Effector memory CD8-positive, alpha-beta T cell (primary cell): ENCODE data around the gene KRT10.

Experiments
- ATAC-seq: fragments of 150-1000 bp; cut with Tn5 transposase; replicated peaks from 2 replicates; pipeline ENCODE4 v1.10.0; 2021; ENCODE audit warnings: mild to moderate bottlenecking, moderate library complexity
- DNase-seq, 3 experiments: peaks; one replicate each; pipeline ENCODE4 v3.0.0; 2021
- H3K27ac Mint-ChIP-seq, 2 donors: one replicate each; pipeline ENCODE4 v1.8.0; 2022; ENCODE audit warnings: mild to moderate bottlenecking in 2 of 2, mixed read lengths in 2 of 2, moderate library complexity in 2 of 2
- H3K27me3 Mint-ChIP-seq, 2 donors: one replicate each; pipeline ENCODE4 v1.8.0; 2022; ENCODE audit warnings: mixed read lengths in 2 of 2
- H3K36me3 Mint-ChIP-seq: one replicate; pipeline ENCODE4 v1.8.0; 2022; ENCODE audit warnings: mild to moderate bottlenecking, moderate library complexity, mixed read lengths; ENCODE audit not compliant: insufficient read depth
- H3K4me1 Mint-ChIP-seq, 2 donors: one replicate each; pipeline ENCODE4 v1.8.0; 2022; ENCODE audit warnings: low read depth in 2 of 2, mixed read lengths in 2 of 2
- H3K4me3 Mint-ChIP-seq, 2 donors: one replicate each; pipeline ENCODE4 v1.8.0; 2022; ENCODE audit warnings: mild to moderate bottlenecking in 2 of 2, mixed read lengths in 2 of 2, moderate library complexity in 2 of 2
- H3K9me3 Mint-ChIP-seq, 2 donors: one replicate each; pipeline ENCODE4 v1.8.0; 2022; ENCODE audit warnings: mixed read lengths in 2 of 2

Gene KRT10

GRCh38 chr17:40782450-40782849 lies 40.0 kb downstream of the KRT10 start, which contains the start of gene KRT27:
KRT27 (minus strand) TSS chr17:40782550; CDS start chr17:40782493, 57 bp downstream.
- Mint-ChIP-seq H3K27me3 (peaks cover 60 to 73% of the 10 kb centered on the region in 2 donors), H3K27ac (no peak within 1 kb of the TSS), H3K4me3 (no peak within 1 kb of the TSS), H3K9me3 (no peaks in the 10 kb centered on the region), H3K36me3 (no peaks in the 10 kb centered on the region), H3K4me1 (no peaks in the 10 kb centered on the region)
- ATAC-seq (no peak), DNase-seq (no peak)

- Mint-ChIP-seq H3K27ac (no peak overlapping the region), H3K27me3 (peaks cover 73 to 92% of the 10 kb centered on the region in 2 donors), H3K4me1 (no peaks in the 10 kb centered on the region), H3K36me3 (no peaks in the 10 kb centered on the region), H3K4me3 (no peak overlapping the region), H3K9me3 (no peaks in the 10 kb centered on the region)
- DNase-seq (no peak), ATAC-seq (no peak)
Measured at GRCh38 chr17:40779181-40779909, 43.1 kb downstream of the KRT10 start.

- ATAC-seq (no peak), DNase-seq (no peak)
- Mint-ChIP-seq H3K36me3 (no peaks in the 10 kb centered on the region), H3K4me3 (no peak overlapping the region), H3K4me1 (no peaks in the 10 kb centered on the region), H3K27me3 (peaks cover 72 to 86% of the 10 kb centered on the region in 2 donors), H3K9me3 (no peaks in the 10 kb centered on the region), H3K27ac (no peak overlapping the region)
Measured at GRCh38 chr17:40778461-40778860, 44.0 kb downstream of the KRT10 start.

- peaks cover 68 to 82% of the 10 kb centered on the region in 2 donors for H3K27me3 Mint-ChIP-seq
- no peaks in the 10 kb centered on the region for H3K4me1 Mint-ChIP-seq
- H3K9me3 Mint-ChIP-seq = no peaks in the 10 kb centered on the region
- no peak for ATAC-seq
- H3K36me3 Mint-ChIP-seq = no peaks in the 10 kb centered on the region
- H3K4me3 Mint-ChIP-seq = no peak overlapping the region
- no peak overlapping the region for H3K27ac Mint-ChIP-seq
- DNase-seq = no peak
Measured at GRCh38 chr17:40777971-40778370, 44.4 kb downstream of the KRT10 start.

GRCh38 chr17:40777459-40777858 lies 45.0 kb downstream of the KRT10 start:
- H3K27me3 Mint-ChIP-seq = peaks cover 68 to 82% of the 10 kb centered on the region in 2 donors
- no peaks in the 10 kb centered on the region for H3K36me3 Mint-ChIP-seq
- H3K4me1 Mint-ChIP-seq = no peaks in the 10 kb centered on the region
- ATAC-seq = no peak
- H3K9me3 Mint-ChIP-seq = no peaks in the 10 kb centered on the region
- no peak overlapping the region for H3K4me3 Mint-ChIP-seq
- DNase-seq = no peak
- H3K27ac Mint-ChIP-seq = no peak overlapping the region

GRCh38 chr17:40775945-40776344 lies 46.5 kb downstream of the KRT10 start:
- ATAC-seq = no peak
- no peak for DNase-seq
- peaks cover 74 to 80% of the 10 kb centered on the region in 2 donors for H3K27me3 Mint-ChIP-seq
- no peaks in the 10 kb centered on the region for H3K4me1 Mint-ChIP-seq
- H3K36me3 Mint-ChIP-seq = no peaks in the 10 kb centered on the region
- H3K27ac Mint-ChIP-seq = no peak overlapping the region
- H3K4me3 Mint-ChIP-seq = no peak overlapping the region
- H3K9me3 Mint-ChIP-seq = no peaks in the 10 kb centered on the region

GRCh38 chr17:40772101-40772500 lies 50.3 kb downstream of the KRT10 start, which contains the start of gene KRT26:
KRT26 (minus strand) TSS chr17:40772201; CDS start chr17:40772113, 88 bp downstream.
- H3K36me3 Mint-ChIP-seq = no peaks in the 10 kb centered on the region
- DNase-seq = no peak
- no peak within 1 kb of the TSS for H3K27ac Mint-ChIP-seq
- no peak within 1 kb of the TSS for H3K4me3 Mint-ChIP-seq
- peaks cover 56 to 57% of the 10 kb centered on the region in 2 donors for H3K27me3 Mint-ChIP-seq
- no peaks in the 10 kb centered on the region for H3K9me3 Mint-ChIP-seq
- no peak for ATAC-seq
- H3K4me1 Mint-ChIP-seq = no peaks in the 10 kb centered on the region
